ENCODE data around the gene LACRT. TPM values are rescaled to one million over a fixed set of nuclear protein-coding genes. Genes with fewer than 3 reads are reported as not detected.

Gene LACRT
- polyA plus RNA-seq, 1 of the 3 experiments (the other 2 are of a cell fraction): not detected

GRCh38 chr12:54663603-54664002, 28.9 kb upstream of the LACRT start:
- no peaks in the 10 kb centered on the region for H3K9me3 ChIP-seq
- H3K4me3 ChIP-seq (ENCODE audit: low read depth in 2 of 2, low read length in 1 of 2): no peak overlapping the region
- H3K9ac ChIP-seq: no peak overlapping the region
- ChIA-PET POLR2A (no interaction called here), CTCF (no interaction called here)
- 9% methylated on average over 3 of the region's 3 CpGs for WGBS (ENCODE audit: low lambda C conversion rate)
- no peak for DNase-seq
- no peak overlapping the region for H3K4me2 ChIP-seq
- H3K27ac ChIP-seq (ENCODE audit: low read depth in 2 of 2, low read length in 1 of 2): no peak overlapping the region
- no peaks in the 10 kb centered on the region for H3K9me2 ChIP-seq
- peaks cover 11% of the 10 kb centered on the region for H3K27me3 ChIP-seq (ENCODE audit: insufficient read depth)
- H3K4me1 ChIP-seq (ENCODE audit: control insufficient read depth in 1 of 2, insufficient read depth in 2 of 2, low read depth in 1 of 2, low read length in 1 of 2): no peaks in the 10 kb centered on the region
- H3K79me2 ChIP-seq (ENCODE audit: insufficient read depth): no peaks in the 10 kb centered on the region
- no peaks in the 10 kb centered on the region for H3K36me3 ChIP-seq (replicated peaks in 1 of 2; ENCODE audit: control insufficient read depth in 1 of 2, insufficient read depth in 2 of 2, low read length in 1 of 2)
- H4K20me1 ChIP-seq (ENCODE audit: insufficient read depth): no peaks in the 10 kb centered on the region
- no peaks in the 10 kb centered on the region for H3F3A ChIP-seq (replicated peaks; ENCODE audit: insufficient read depth)
- H2AFZ ChIP-seq (ENCODE audit: low read depth): no peak overlapping the region
- TF ChIP-seq GATA2 (CRISPR knock-in tag; IDR thresholded peaks at IDR 0.05): no peak
- TF ChIP-seq RAD21 (IDR thresholded peaks at IDR 0.05; ENCODE audit: low read length): no peak
- no peak for TF ChIP-seq NRF1 (IDR thresholded peaks at IDR 0.05; ENCODE audit: low read depth, low read length)

DNA sequence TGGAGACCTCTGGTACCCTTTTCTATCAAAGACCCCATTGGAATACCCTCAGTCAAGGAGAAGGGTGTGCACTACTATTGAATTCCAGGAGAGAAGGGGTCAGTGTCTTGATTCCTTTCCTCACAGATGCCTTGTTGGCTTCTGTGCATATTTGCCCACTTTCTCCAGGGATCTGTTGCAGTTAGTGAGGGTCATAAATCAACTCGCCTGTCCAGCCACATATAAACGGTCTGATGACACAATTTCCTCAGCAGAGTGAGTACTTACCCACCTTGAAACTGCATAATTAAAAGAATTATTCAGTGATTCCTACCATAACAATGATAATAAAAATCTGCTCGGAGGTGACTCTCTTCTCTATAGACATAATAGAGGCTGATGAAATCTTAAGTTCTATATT, 27.3 kb upstream of the LACRT start:
- no peak overlapping the region for H3K4me3 ChIP-seq (ENCODE audit: low read depth in 2 of 2, low read length in 1 of 2)
- POLR2A ChIA-PET: no interaction called here
- no peaks in the 10 kb centered on the region for H3K9me2 ChIP-seq
- H3K27me3 ChIP-seq (ENCODE audit: insufficient read depth): peaks cover 24% of the 10 kb centered on the region
- no peak overlapping the region for H3K27ac ChIP-seq (ENCODE audit: low read depth in 2 of 2, low read length in 1 of 2)
- H3K4me2 ChIP-seq: no peak overlapping the region
- H3K79me2 ChIP-seq (ENCODE audit: insufficient read depth): no peaks in the 10 kb centered on the region
- H3K4me1 ChIP-seq (ENCODE audit: control insufficient read depth in 1 of 2, insufficient read depth in 2 of 2, low read depth in 1 of 2, low read length in 1 of 2): 0 out of 4 replicates have a peak, but pooled peaks cover 0 to 3% of the 10 kb centered on the region in 2 experiments
- no peaks in the 10 kb centered on the region for H4K20me1 ChIP-seq (ENCODE audit: insufficient read depth)
- H3F3A ChIP-seq (replicated peaks; ENCODE audit: insufficient read depth): no peaks in the 10 kb centered on the region
- no peak for TF ChIP-seq PBX3 (IDR thresholded peaks at IDR 0.05)
- TF ChIP-seq MXI1 (IDR thresholded peaks at IDR 0.05; ENCODE audit: low read depth, low read length): no peak
- TF ChIP-seq CHD2 (IDR thresholded peaks at IDR 0.05; ENCODE audit: low read length, partially characterized antibody): no peak
- TF ChIP-seq FOXM1 (IDR thresholded peaks at IDR 0.05; ENCODE audit: low read depth): no peak
- TF ChIP-seq IRF3 (IDR thresholded peaks at IDR 0.05; ENCODE audit: low read depth, low read length): no peak
- TF ChIP-seq POLR2AphosphoS5 (IDR thresholded peaks at IDR 0.05; ENCODE audit: low read depth, low read length): no peak
- no peak for TF ChIP-seq USF1 (IDR thresholded peaks at IDR 0.05; ENCODE audit: borderline replicate concordance, low read depth)
- no peak for TF ChIP-seq NRF1 (IDR thresholded peaks at IDR 0.05; ENCODE audit: low read depth, low read length)
- no peak for TF ChIP-seq RCOR1 (IDR thresholded peaks at IDR 0.05; ENCODE audit: low read length)
- TF ChIP-seq RXRA (IDR thresholded peaks at IDR 0.05; ENCODE audit: borderline replicate concordance, low read depth): no peak
- no peak for TF ChIP-seq MAX (IDR thresholded peaks at IDR 0.05; ENCODE audit: low read depth)
- DNase-seq: no peak
- H3K9me3 ChIP-seq: no peaks in the 10 kb centered on the region
- no peak overlapping the region for H3K9ac ChIP-seq
- 0% methylated on average over 3 of the region's 3 CpGs for WGBS (ENCODE audit: low lambda C conversion rate)
- no peak overlapping the region for H2AFZ ChIP-seq (ENCODE audit: low read depth)
- CTCF ChIA-PET: interaction anchor here (0.8 kb wide), 1 partner anchor 40 kb away, joined by 3 read pairs; no protein-coding TSS in a partner anchor
- H3K36me3 ChIP-seq (replicated peaks in 1 of 2; ENCODE audit: control insufficient read depth in 1 of 2, insufficient read depth in 2 of 2, low read length in 1 of 2): no peaks in the 10 kb centered on the region

All from SK-N-SH (cell line).